ENCODE data around the gene APOA5. TPM values are rescaled to one million over a fixed set of nuclear protein-coding genes. Genes with fewer than 3 reads are reported as not detected.

The APOA5 gene
- total and polyA plus RNA-seq, 2 of the 13 experiments (the other 11 are each of a cell fraction or from before 2014, with no cell fraction given), result 44.0 to 49.1 TPM

DNA sequence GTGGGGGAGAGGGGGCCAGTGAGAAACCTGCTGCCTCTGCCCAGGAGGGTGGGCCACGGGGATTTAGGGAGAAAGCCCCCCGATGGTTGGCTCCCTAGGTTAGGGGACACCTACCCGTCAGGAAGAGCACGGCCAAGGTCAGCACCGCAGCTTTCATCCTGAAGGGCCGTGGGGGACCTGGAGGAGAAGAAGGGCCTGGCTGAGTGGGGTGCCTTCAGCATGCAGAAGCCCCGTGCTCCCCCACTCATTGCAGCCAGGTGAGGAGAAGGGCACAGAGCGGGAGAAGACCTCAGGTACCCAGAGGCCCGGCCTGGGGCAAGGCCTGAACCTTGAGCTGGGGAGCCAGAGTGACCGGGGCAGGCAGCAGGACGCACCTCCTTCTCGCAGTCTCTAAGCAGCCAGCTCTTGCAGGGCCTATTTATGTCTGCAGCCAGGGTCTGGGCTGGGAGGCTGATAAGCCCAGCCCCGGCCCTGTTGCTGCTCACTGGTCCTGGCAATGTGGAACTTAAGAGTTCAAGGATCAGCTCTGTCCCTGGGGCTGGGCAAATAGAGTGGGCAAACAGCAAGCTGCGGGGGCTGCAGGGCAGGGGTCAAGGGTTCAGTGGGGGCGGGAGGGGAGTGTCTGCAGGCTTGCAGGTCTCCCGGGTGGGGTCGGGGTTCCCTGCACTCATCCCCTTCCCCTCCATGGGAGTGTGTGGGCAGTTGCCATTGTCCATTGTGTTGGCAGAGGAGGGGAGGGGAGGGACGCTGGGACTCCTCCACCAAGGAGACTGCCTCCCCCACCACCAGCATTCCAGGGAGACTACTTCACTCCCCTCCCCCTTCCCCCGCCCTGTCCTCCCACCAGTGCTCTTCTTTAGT is 45.8 kb upstream of the APOA5 start, which contains the start of gene APOA1 (continued):
- TF ChIP-seq DR1 (CRISPR knock-in tag; IDR thresholded peaks at IDR 0.05), result peak; percentile 100
- TF ChIP-seq, protein P1, sequence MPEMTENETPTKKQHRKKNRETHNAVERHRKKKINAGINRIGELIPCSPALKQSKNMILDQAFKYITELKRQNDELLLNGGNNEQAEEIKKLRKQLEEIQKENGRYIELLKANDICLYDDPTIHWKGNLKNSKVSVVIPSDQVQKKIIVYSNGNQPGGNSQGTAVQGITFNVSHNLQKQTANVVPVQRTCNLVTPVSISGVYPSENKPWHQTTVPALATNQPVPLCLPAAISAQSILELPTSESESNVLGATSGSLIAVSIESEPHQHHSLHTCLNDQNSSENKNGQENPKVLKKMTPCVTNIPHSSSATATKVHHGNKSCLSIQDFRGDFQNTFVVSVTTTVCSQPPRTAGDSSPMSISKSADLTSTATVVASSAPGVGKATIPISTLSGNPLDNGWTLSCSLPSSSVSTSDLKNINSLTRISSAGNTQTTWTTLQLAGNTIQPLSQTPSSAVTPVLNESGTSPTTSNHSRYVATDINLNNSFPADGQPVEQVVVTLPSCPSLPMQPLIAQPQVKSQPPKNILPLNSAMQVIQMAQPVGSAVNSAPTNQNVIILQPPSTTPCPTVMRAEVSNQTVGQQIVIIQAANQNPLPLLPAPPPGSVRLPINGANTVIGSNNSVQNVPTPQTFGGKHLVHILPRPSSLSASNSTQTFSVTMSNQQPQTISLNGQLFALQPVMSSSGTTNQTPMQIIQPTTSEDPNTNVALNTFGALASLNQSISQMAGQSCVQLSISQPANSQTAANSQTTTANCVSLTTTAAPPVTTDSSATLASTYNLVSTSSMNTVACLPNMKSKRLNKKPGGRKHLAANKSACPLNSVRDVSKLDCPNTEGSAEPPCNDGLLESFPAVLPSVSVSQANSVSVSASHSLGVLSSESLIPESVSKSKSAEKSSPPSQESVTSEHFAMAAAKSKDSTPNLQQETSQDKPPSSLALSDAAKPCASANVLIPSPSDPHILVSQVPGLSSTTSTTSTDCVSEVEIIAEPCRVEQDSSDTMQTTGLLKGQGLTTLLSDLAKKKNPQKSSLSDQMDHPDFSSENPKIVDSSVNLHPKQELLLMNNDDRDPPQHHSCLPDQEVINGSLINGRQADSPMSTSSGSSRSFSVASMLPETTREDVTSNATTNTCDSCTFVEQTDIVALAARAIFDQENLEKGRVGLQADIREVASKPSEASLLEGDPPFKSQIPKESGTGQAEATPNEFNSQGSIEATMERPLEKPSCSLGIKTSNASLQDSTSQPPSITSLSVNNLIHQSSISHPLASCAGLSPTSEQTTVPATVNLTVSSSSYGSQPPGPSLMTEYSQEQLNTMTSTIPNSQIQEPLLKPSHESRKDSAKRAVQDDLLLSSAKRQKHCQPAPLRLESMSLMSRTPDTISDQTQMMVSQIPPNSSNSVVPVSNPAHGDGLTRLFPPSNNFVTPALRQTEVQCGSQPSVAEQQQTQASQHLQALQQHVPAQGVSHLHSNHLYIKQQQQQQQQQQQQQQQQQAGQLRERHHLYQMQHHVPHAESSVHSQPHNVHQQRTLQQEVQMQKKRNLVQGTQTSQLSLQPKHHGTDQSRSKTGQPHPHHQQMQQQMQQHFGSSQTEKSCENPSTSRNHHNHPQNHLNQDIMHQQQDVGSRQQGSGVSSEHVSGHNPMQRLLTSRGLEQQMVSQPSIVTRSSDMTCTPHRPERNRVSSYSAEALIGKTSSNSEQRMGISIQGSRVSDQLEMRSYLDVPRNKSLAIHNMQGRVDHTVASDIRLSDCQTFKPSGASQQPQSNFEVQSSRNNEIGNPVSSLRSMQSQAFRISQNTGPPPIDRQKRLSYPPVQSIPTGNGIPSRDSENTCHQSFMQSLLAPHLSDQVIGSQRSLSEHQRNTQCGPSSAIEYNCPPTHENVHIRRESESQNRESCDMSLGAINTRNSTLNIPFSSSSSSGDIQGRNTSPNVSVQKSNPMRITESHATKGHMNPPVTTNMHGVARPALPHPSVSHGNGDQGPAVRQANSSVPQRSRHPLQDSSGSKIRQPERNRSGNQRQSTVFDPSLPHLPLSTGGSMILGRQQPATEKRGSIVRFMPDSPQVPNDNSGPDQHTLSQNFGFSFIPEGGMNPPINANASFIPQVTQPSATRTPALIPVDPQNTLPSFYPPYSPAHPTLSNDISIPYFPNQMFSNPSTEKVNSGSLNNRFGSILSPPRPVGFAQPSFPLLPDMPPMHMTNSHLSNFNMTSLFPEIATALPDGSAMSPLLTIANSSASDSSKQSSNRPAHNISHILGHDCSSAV (CRISPR knock-in tag; IDR thresholded peaks at IDR 0.05; ENCODE audit: borderline replicate concordance), result no peak
- no peak for TF ChIP-seq DNMT3B (CRISPR knock-in tag; conservative IDR thresholded peaks at IDR 0.05)
- no peak for TF ChIP-seq MATR3 (CRISPR knock-in tag; IDR thresholded peaks at IDR 0.05)
- TF ChIP-seq, protein P2, sequence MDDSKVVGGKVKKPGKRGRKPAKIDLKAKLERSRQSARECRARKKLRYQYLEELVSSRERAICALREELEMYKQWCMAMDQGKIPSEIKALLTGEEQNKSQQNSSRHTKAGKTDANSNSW (CRISPR knock-in tag; IDR thresholded peaks at IDR 0.05; ENCODE audit: borderline replicate concordance), result peak; percentile 54; the same call in 1 of the 2 replicates
- TF ChIP-seq ARID2 (CRISPR knock-in tag; IDR thresholded peaks at IDR 0.05; ENCODE audit: borderline replicate concordance), result peak; percentile 82; the same call in 1 of the 2 replicates
- TF ChIP-seq CBX2 (IDR thresholded peaks at IDR 0.05; ENCODE audit: low read depth, low read length), result no peak
- no peak for TF ChIP-seq CBX2 (CRISPR knock-in tag; IDR thresholded peaks at IDR 0.05; ENCODE audit: low read depth)
- no peak for TF ChIP-seq ZNF496 (CRISPR knock-in tag; IDR thresholded peaks at IDR 0.05; ENCODE audit: insufficient replicate concordance)
- TF ChIP-seq SP1 (IDR thresholded peaks at IDR 0.05), result no peak
- TF ChIP-seq SP1 (CRISPR knock-in tag; IDR thresholded peaks at IDR 0.05), result 0 out of 2 replicates have a peak, but pooled peaks have one; percentile 37
- TF ChIP-seq IKZF1 (IDR thresholded peaks at IDR 0.05), result no peak
- peak; percentile 99 for TF ChIP-seq RBFOX2 (IDR thresholded peaks at IDR 0.05; ENCODE audit: low read depth, low read length)
- no peak for TF ChIP-seq HNRNPUL1 (IDR thresholded peaks at IDR 0.05; ENCODE audit: low read depth, low read length)
- TF ChIP-seq FIP1L1 (IDR thresholded peaks at IDR 0.05; ENCODE audit: borderline replicate concordance, insufficient read depth, low read depth, low read length), result no peak
- TF ChIP-seq ZBTB38 (CRISPR knock-in tag; IDR thresholded peaks at IDR 0.05), result peak; percentile 72
- peak; percentile 57; the same call in 1 of the 2 replicates for TF ChIP-seq ZNF354B (CRISPR knock-in tag; IDR thresholded peaks at IDR 0.05)
- peak; percentile 99 for TF ChIP-seq ZNF263 (CRISPR knock-in tag; IDR thresholded peaks at IDR 0.05)
- TF ChIP-seq, protein P3, sequence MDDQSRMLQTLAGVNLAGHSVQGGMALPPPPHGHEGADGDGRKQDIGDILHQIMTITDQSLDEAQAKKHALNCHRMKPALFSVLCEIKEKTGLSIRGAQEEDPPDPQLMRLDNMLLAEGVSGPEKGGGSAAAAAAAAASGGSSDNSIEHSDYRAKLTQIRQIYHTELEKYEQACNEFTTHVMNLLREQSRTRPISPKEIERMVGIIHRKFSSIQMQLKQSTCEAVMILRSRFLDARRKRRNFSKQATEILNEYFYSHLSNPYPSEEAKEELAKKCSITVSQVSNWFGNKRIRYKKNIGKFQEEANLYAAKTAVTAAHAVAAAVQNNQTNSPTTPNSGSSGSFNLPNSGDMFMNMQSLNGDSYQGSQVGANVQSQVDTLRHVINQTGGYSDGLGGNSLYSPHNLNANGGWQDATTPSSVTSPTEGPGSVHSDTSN (CRISPR knock-in tag; IDR thresholded peaks at IDR 0.05; ENCODE audit: borderline replicate concordance), result 0 out of 2 replicates have a peak, but pooled peaks have one; percentile 21

All from HepG2 (cell line).